GM12878 (cell line): ENCODE measurements around the gene PRKG1. TPM values are rescaled to one million over a fixed set of nuclear protein-coding genes. Genes with fewer than 3 reads are reported as not detected.

ENCODE experiments used
- ATAC-seq: fragments of 200-7000 bp; cut with Tn5 transposase; 3 replicates; pipeline ENCODE4 v1.9.1; 2020; ENCODE audit warnings: mild to moderate bottlenecking, moderate library complexity
- BruUV-seq: library from RNA; stranded (reverse); fragments of 400-500 nt; replicated peaks from 2 replicates; lab custom pipeline; 2021; lab: Mats Ljungman, UMichigan
- CTCF ChIA-PET: fragments of 300-600 bp; sonication (Branson Sonifier 250); formaldehyde crosslinking; extraction: SDS; loops from one replicate; lab custom pipeline; 2021; ENCODE audit warnings: inconsistent platforms; lab: Yijun Ruan, JAX
- POLR2A ChIA-PET: fragments of 350-600 bp; formaldehyde crosslinking; extraction: SDS; loops from one replicate; lab custom pipeline; 2021; ENCODE audit warnings: inconsistent platforms; lab: Charles Lee
- RAD21 ChIA-PET: fragments of 300-600 bp; sonication (Branson Sonifier 250); formaldehyde crosslinking; loops from one replicate; lab custom pipeline; 2023; ENCODE audit warnings: antibody characterized with exemption; ENCODE audit not compliant: unreplicated experiment; lab: Charles Lee
- SMC1A ChIA-PET: fragments of 300-600 bp; sonication (Branson Sonifier 250); formaldehyde crosslinking; loops from one replicate; lab custom pipeline; 2023; ENCODE audit not compliant: unreplicated experiment, uncharacterized antibody; lab: Charles Lee
- DNase-seq: peaks from one replicate; pipeline ENCODE4 v3.0.0-alpha.2; 2011; ENCODE audit warnings: low read depth, low spot score
- FAIRE-seq: peaks from 3 replicates; lab custom pipeline; 2011; peaks lifted over from hg19 to GRCh38; lab: Jason Lieb, UNC
- H2AFZ ChIP-seq: 2 replicates; pipeline ENCODE4 v1.6.0; 2011; ENCODE audit warnings: low read depth, low read length, control low read depth; ENCODE audit not compliant: control insufficient read depth
- H3K27ac ChIP-seq: 2 replicates; pipeline ENCODE4 v1.5.1; 2011; ENCODE audit warnings: control low read depth; ENCODE audit not compliant: control insufficient read depth, insufficient read depth
- H3K27me3 ChIP-seq, 2 experiments: replicated peaks in 1 of 2; 2 replicates each; pipeline versions ENCODE4 v1.6.0 to v1.6.1; 2011; ENCODE audit warnings: low read length in 1 of 2; ENCODE audit not compliant: control insufficient read depth in 2 of 2, insufficient read depth in 2 of 2
- H3K36me3 ChIP-seq, 2 experiments: 2 replicates each; pipeline ENCODE4 v1.5.1; 2011; ENCODE audit warnings: low read length in 1 of 2; ENCODE audit not compliant: control insufficient read depth in 2 of 2, insufficient read depth in 2 of 2
- H3K4me1 ChIP-seq: 2 replicates; pipeline ENCODE4 v1.6.1; 2011; ENCODE audit warnings: mild to moderate bottlenecking, low read length, moderate library complexity, mixed read lengths; ENCODE audit not compliant: control insufficient read depth, insufficient read depth
- H3K4me2 ChIP-seq: 2 replicates; pipeline ENCODE4 v1.6.0; 2011; ENCODE audit warnings: control low read depth; ENCODE audit not compliant: control insufficient read depth, insufficient read depth
- H3K4me3 ChIP-seq: fragments of 200-600 bp; sonication (generic); 2 replicates; pipeline ENCODE4 v1.5.1; 2016
- H3K79me2 ChIP-seq: 2 replicates; pipeline ENCODE4 v1.6.0; 2011; ENCODE audit warnings: low read length; ENCODE audit not compliant: control insufficient read depth, insufficient read depth
- H3K9ac ChIP-seq: 2 replicates; pipeline ENCODE4 v1.8.0; 2011; ENCODE audit warnings: low read length, control low read depth, mixed read lengths; ENCODE audit not compliant: control insufficient read depth, insufficient read depth
- H3K9me3 ChIP-seq: replicated peaks from 3 replicates; pipeline ENCODE4 v1.5.1; 2011; ENCODE audit warnings: mild to moderate bottlenecking, low read length; ENCODE audit not compliant: control insufficient read depth, insufficient read depth
- H4K20me1 ChIP-seq: 2 replicates; pipeline ENCODE4 v1.6.0; 2011; ENCODE audit not compliant: control insufficient read depth, insufficient read depth
- ATF2 ChIP-seq: IDR thresholded peaks from 2 replicates; pipeline ENCODE4 v1.6.1; 2012; ENCODE audit warnings: low read length, inconsistent platforms
- CBFB ChIP-seq: IDR thresholded peaks from 2 replicates; pipeline ENCODE4 v1.6.1; 2016; ENCODE audit warnings: antibody characterized with exemption, low read depth
- CBX5 ChIP-seq: sonication (generic); IDR thresholded peaks from 2 replicates; pipeline ENCODE4 v1.6.1; 2016; ENCODE audit warnings: low read depth, moderate library complexity, mild to moderate bottlenecking, inconsistent platforms
- CEBPB ChIP-seq, 2 experiments: fragments of 150-350 bp in 1 of 2; IDR thresholded peaks; 2 replicates each; pipeline ENCODE4 v1.6.1; 2012 to 2014; ENCODE audit warnings: low read depth in 2 of 2, low read length in 2 of 2, borderline replicate concordance in 1 of 2, inconsistent platforms in 1 of 2
- CEBPZ ChIP-seq: fragments of 150-350 bp; IDR thresholded peaks from 2 replicates; pipeline ENCODE4 v1.6.1; 2016; ENCODE audit warnings: low read depth, low read length
- CREB1 ChIP-seq: IDR thresholded peaks from 2 replicates; pipeline ENCODE4 v1.6.1; 2012; ENCODE audit warnings: low read depth, mild to moderate bottlenecking, inconsistent platforms
- DPF2 ChIP-seq: fragments of 450-650 bp; IDR thresholded peaks from 2 replicates; pipeline ENCODE4 v1.6.1; 2017; ENCODE audit warnings: mild to moderate bottlenecking
- EED ChIP-seq: sonication (generic); IDR thresholded peaks from 2 replicates; pipeline ENCODE4 v1.6.1; 2016; ENCODE audit warnings: antibody characterized with exemption, low read depth
- ESRRA ChIP-seq: IDR thresholded peaks from 2 replicates; pipeline ENCODE4 v1.6.1; 2012; ENCODE audit warnings: mild to moderate bottlenecking, low read length, improper control_type of control experiment
- ETV6 ChIP-seq, 2 experiments: fragments of 450-650 bp in 1 of 2; IDR thresholded peaks in 1 of 2; conservative IDR thresholded peaks in 1 of 2; 2 replicates each; pipeline ENCODE4 v1.6.1; 2014; ENCODE audit warnings: antibody characterized with exemption in 1 of 2, borderline replicate concordance in 1 of 2, low read depth in 1 of 2, mild to moderate bottlenecking in 1 of 2, moderate library complexity in 1 of 2
- FOXK2 ChIP-seq: fragments of 450-650 bp; IDR thresholded peaks from 2 replicates; pipeline ENCODE4 v1.6.1; 2017; ENCODE audit warnings: mild to moderate bottlenecking, moderate library complexity
- KLF5 ChIP-seq: fragments of 450-650 bp; IDR thresholded peaks from 2 replicates; pipeline ENCODE4 v1.6.1; 2014; ENCODE audit warnings: mild to moderate bottlenecking; ENCODE audit not compliant: partially characterized antibody
- NFIC ChIP-seq: IDR thresholded peaks from 2 replicates; pipeline ENCODE4 v1.6.1; 2012; ENCODE audit warnings: low read depth, mild to moderate bottlenecking, inconsistent platforms, low read length, moderate library complexity
- SREBF2 ChIP-seq: IDR thresholded peaks from 2 replicates; pipeline ENCODE4 v1.6.1; 2012; ENCODE audit warnings: mild to moderate bottlenecking, low read length
- STAT1 ChIP-seq: fragments of 450-650 bp; conservative IDR thresholded peaks from 2 replicates; pipeline ENCODE4 v1.6.1; 2014; ENCODE audit warnings: antibody characterized with exemption, mild to moderate bottlenecking
- TCF7 ChIP-seq: IDR thresholded peaks from 2 replicates; pipeline ENCODE4 v1.6.1; 2014; ENCODE audit warnings: antibody characterized with exemption, borderline replicate concordance
- USF1 ChIP-seq: IDR thresholded peaks from 2 replicates; pipeline ENCODE4 v1.6.1; 2011; ENCODE audit warnings: borderline replicate concordance, low read depth, mild to moderate bottlenecking, moderate library complexity, mixed read lengths, low read length; ENCODE audit not compliant: insufficient read depth; ENCODE audit errors: extremely low read length
- ZNF384 ChIP-seq: IDR thresholded peaks from 2 replicates; pipeline ENCODE4 v1.6.1; 2012; ENCODE audit warnings: low read depth, mild to moderate bottlenecking, low read length, improper control_type of control experiment, borderline replicate concordance
- WGBS: methylation state at CpG from one replicate; pipeline ENCODE4 v1.1.6; 2016; ENCODE audit warnings: low lambda C conversion rate; ENCODE audit not compliant: insufficient replicate concordance, insufficient coverage; ENCODE audit errors: missing lambda C conversion rate; 5-methylcytosine and 5-hydroxymethylcytosine counted together
- in situ Hi-C: fragments of 300-500 bp; cut with MboI; formaldehyde crosslinking; loops from 9 replicates; pipeline ENCODE4 v1.14.3; 2018; ENCODE audit warnings: mixed read lengths
- intact Hi-C: fragments of 100-400 bp; cut with micrococcal nuclease; formaldehyde crosslinking; loops from one replicate; pipeline ENCODE4 v1.14.2; 2022; ENCODE audit not compliant: unreplicated experiment
- polyA plus RNA-seq, 11 experiments: library from polyadenylated mRNA; depleted of rRNA in 4 of 11; unstranded in 6 of 11; stranded (reverse) in 5 of 11; fragments of >200 nt; fragmentation: Nextera tagmentation in 4 of 11; fragmentation: Illumina TruSeq in 1 of 11; extraction: Ambion mirVana in 4 of 11; extraction: Trizol in 1 of 11; gene quantifications; 1 replicate in 1 of 11; 2 replicates in 10 of 11; pipeline versions ENCODE4 v1.2.1 to v1.2.3, GENCODE V29; 2011 to 2016; ENCODE audit warnings: inconsistent platforms in 2 of 11, missing spikeins in 2 of 11, low read depth in 1 of 11
- total RNA-seq, 4 experiments: library from RNA; depleted of rRNA in 3 of 4; stranded (reverse); fragments of >200 nt in 3 of 4; fragmentation: Illumina TruSeq in 1 of 4; extraction: Trizol in 1 of 4; gene quantifications; 2 replicates each; pipeline versions ENCODE4 v1.2.1 to v1.2.3, GENCODE V29; 2013 to 2021

The PRKG1 gene
- total and polyA plus RNA-seq, 10 of the 15 experiments (the other 5 are each of a cell fraction or from before 2014, with no cell fraction given) = 0.04 to 0.05 TPM; not detected in 8

GRCh38 chr10:51656503-51656902, 582.2 kb downstream of the PRKG1 start:
- ChIA-PET SMC1A (interaction anchor here (0.9 kb wide), 1 partner anchor 230 kb away, joined by 3 read pairs; no protein-coding TSS in a partner anchor), CTCF (interaction anchor here (1.0 kb wide), 1 partner anchor 24 kb away, joined by 3 read pairs; no protein-coding TSS in a partner anchor), POLR2A (no interaction called here), RAD21 (no interaction called here)
- H3K4me2 ChIP-seq = no peak overlapping the region
- no peak overlapping the region for H3K9ac ChIP-seq
- no peak for FAIRE-seq
- peaks cover 0 to 2% of the 10 kb centered on the region in 2 experiments; a peak in 1 of 4 replicates for H3K27me3 ChIP-seq
- H3K79me2 ChIP-seq = no peaks in the 10 kb centered on the region
- H3K9me3 ChIP-seq = no peaks in the 10 kb centered on the region
- H4K20me1 ChIP-seq = no peaks in the 10 kb centered on the region
- H3K36me3 ChIP-seq = no peaks in the 10 kb centered on the region
- 16% methylated on average over 3 of the region's 3 CpGs for WGBS
- no peak overlapping the region for H3K27ac ChIP-seq
- no peak overlapping the region for H3K4me3 ChIP-seq
- in situ Hi-C loops = no loop called here
- ATAC-seq = no peak
- intact Hi-C loops = no loop called here
- BruUV-seq = no TSS peak
- H2AFZ ChIP-seq = no peak overlapping the region
- no peak for TF ChIP-seq CEBPB (IDR thresholded peaks at IDR 0.05; ENCODE audit: borderline replicate concordance in 1 of 2, low read depth in 2 of 2, low read length in 2 of 2)
- no peak for TF ChIP-seq ETV6 (conservative IDR thresholded peaks at IDR 0.05 in 1 of 2, IDR thresholded peaks at IDR 0.05 in 1 of 2; ENCODE audit: borderline replicate concordance in 1 of 2, low read depth in 1 of 2)
- TF ChIP-seq SREBF2 = no peak
- TF ChIP-seq TCF7 = no peak
- no peak for TF ChIP-seq ATF2
- TF ChIP-seq NFIC = no peak
- TF ChIP-seq DPF2 = no peak
- TF ChIP-seq KLF5 = no peak
- TF ChIP-seq CBFB = no peak
- TF ChIP-seq USF1 = no peak
- TF ChIP-seq ESRRA = no peak
- no peak for TF ChIP-seq EED
- TF ChIP-seq FOXK2 = no peak
- no peak for TF ChIP-seq STAT1
- TF ChIP-seq CBX5 = no peak
- TF ChIP-seq ZNF384 = no peak
- no peak for TF ChIP-seq CREB1
- no peak for TF ChIP-seq CEBPZ
- no peaks in the 10 kb centered on the region for H3K4me1 ChIP-seq
- no peak for DNase-seq
